CD4-positive, alpha-beta T cell treated with Interleukin-10 for 1 hour (primary cell): ENCODE results near the gene PIGQ.

Experiments used
- DNase-seq: peaks from one replicate; pipeline ENCODE4 v3.0.0-alpha.2; 2020

The PIGQ gene

DNA sequence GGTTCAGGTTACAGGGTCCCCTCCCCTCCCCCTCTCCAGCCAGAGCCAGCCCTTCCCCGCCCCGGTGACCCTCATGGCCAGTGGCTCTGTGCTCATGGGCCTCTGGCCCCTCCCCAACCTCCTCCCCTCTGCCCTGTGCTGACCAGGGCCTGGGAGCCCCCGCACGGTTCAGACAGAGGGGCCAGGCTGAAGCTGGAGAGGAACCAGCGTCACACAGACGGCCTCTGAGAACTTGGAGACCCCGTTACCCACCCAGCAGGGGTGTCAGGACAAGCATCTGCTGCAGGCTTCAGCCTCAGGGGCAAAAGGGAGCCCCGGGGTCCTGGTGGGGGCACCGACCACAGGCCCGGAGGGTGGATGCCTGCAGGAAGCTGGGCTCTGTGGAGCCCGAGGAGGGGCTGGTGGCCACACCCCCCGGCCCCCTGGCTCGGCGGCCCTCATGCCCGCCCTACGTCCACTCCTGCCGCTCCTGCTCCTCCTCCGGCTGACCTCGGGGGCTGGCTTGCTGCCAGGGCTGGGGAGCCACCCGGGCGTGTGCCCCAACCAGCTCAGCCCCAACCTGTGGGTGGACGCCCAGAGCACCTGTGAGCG lies 61.1 kb downstream of the PIGQ start, which contains the start of gene WFIKKN1:
Gene WFIKKN1 (plus strand): TSS at position 171 of the 591 bp plus-strand sequence. CDS start 269 bp downstream, at position 440.
- no peak for DNase-seq

DNA sequence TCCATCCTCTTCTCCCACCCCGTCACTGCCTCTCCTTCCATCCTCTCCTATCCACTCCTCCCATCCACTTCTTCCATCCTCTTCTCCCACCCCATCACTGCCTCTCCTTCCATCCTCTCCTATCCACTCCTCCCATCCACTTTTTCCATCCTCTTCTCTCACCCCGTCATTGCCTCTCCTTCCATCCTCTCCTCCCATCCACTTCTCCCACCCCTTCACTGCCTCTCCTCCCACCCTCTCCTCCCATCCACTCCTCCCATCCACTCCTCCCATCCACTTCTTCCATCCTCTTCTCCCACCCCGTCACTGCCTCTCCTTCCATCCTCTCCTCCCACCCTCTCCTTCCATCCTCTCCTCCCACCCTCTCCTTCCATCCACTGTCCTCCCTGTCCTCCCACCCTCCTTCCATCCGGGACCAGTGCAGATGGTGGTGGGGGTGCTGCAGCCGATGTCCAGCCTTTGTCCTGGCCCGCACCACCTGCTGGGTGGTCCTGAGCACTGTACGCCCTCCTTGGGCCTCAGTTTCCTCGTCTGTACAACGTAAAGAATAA lies 62.1 kb downstream of the PIGQ start:
- DNase-seq = no peak

DNA sequence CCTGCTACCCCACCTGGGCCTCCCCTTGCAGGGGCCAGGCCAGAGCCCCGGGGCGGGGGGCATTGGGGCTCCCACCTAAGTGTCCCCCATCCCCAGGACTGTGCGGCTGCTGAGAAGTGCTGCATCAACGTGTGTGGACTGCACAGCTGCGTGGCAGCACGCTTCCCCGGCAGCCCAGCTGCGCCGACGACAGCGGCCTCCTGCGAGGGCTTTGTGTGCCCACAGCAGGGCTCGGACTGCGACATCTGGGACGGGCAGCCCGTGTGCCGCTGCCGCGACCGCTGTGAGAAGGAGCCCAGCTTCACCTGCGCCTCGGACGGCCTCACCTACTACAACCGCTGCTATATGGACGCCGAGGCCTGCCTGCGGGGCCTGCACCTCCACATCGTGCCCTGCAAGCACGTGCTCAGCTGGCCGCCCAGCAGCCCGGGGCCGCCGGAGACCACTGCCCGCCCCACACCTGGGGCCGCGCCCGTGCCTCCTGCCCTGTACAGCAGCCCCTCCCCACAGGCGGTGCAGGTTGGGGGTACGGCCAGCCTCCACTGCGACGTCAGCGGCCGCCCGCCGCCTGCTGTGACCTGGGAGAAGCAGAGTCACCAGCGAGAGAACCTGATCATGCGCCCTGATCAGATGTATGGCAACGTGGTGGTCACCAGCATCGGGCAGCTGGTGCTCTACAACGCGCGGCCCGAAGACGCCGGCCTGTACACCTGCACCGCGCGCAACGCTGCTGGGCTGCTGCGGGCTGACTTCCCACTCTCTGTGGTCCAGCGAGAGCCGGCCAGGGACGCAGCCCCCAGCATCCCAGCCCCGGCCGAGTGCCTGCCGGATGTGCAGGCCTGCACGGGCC lies 62.9 kb downstream of the PIGQ start:
- no peak for DNase-seq

DNA sequence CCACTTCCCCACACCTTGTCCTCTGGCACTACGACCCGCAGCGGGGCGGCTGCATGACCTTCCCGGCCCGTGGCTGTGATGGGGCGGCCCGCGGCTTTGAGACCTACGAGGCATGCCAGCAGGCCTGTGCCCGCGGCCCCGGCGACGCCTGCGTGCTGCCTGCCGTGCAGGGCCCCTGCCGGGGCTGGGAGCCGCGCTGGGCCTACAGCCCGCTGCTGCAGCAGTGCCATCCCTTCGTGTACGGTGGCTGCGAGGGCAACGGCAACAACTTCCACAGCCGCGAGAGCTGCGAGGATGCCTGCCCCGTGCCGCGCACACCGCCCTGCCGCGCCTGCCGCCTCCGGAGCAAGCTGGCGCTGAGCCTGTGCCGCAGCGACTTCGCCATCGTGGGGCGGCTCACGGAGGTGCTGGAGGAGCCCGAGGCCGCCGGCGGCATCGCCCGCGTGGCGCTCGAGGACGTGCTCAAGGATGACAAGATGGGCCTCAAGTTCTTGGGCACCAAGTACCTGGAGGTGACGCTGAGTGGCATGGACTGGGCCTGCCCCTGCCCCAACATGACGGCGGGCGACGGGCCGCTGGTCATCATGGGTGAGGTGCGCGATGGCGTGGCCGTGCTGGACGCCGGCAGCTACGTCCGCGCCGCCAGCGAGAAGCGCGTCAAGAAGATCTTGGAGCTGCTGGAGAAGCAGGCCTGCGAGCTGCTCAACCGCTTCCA lies 63.7 kb downstream of the PIGQ start:
- DNase-seq = no peak
